ENCODE results near the gene RNF217. TPM values are rescaled to one million over a fixed set of nuclear protein-coding genes. Genes with fewer than 3 reads are reported as not detected.

RNF217 gene
- total RNA-seq, 2 donors from 2014 or later = 24.0 to 28.1 TPM

DNA sequence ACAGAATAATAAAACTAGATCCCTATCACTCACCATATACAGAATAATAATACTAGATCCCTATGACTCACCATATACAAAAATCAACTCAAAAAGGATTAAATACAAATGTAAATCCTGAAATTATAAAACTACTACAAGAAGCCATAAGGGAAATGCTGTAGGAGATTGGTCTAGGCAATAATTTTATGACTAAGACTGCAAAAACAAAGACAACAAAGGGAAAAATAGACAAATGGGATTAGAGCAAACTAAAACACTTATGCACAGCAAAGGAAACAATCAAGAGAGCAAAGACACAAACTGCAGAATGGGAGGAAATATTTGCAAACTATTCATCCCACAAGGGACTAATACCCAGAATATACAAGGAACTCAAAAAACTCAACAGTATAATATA, 4.1 kb upstream of the RNF217 start:
- Mint-ChIP-seq H3K27me3 (ENCODE audit: insufficient read depth) (peaks cover 3% of the 10 kb centered on the region), H3K36me3 (ENCODE audit: low read depth) (no peaks in the 10 kb centered on the region), H3K4me1 (peaks cover 8% of the 10 kb centered on the region), H3K4me3 (no peak overlapping the region), H3K27ac (no peak overlapping the region), H3K9me3 (no peaks in the 10 kb centered on the region)
- Histone ChIP-seq H3K4me3 (ENCODE audit: low read length) (no peak overlapping the region), H3K4me1 (ENCODE audit: control insufficient read depth, insufficient read depth, low read length) (no peaks in the 10 kb centered on the region), H3K27me3 (ENCODE audit: control insufficient read depth, insufficient read depth, low read length, poor library complexity, severe bottlenecking) (peaks cover 6% of the 10 kb centered on the region), H3K27ac (ENCODE audit: low read depth, low read length) (no peak overlapping the region), H3K9ac (ENCODE audit: extremely low read depth, low read length, poor library complexity, severe bottlenecking) (no peak overlapping the region), H3K9me3 (ENCODE audit: control insufficient read depth, low read length) (no peaks in the 10 kb centered on the region), H3K36me3 (ENCODE audit: control insufficient read depth, insufficient read depth, low read length) (no peaks in the 10 kb centered on the region)
- TF ChIP-seq, protein P1, sequence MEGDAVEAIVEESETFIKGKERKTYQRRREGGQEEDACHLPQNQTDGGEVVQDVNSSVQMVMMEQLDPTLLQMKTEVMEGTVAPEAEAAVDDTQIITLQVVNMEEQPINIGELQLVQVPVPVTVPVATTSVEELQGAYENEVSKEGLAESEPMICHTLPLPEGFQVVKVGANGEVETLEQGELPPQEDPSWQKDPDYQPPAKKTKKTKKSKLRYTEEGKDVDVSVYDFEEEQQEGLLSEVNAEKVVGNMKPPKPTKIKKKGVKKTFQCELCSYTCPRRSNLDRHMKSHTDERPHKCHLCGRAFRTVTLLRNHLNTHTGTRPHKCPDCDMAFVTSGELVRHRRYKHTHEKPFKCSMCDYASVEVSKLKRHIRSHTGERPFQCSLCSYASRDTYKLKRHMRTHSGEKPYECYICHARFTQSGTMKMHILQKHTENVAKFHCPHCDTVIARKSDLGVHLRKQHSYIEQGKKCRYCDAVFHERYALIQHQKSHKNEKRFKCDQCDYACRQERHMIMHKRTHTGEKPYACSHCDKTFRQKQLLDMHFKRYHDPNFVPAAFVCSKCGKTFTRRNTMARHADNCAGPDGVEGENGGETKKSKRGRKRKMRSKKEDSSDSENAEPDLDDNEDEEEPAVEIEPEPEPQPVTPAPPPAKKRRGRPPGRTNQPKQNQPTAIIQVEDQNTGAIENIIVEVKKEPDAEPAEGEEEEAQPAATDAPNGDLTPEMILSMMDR (conservative IDR thresholded peaks at IDR 0.05) = no peak
- DNase-seq = no peak

DNA sequence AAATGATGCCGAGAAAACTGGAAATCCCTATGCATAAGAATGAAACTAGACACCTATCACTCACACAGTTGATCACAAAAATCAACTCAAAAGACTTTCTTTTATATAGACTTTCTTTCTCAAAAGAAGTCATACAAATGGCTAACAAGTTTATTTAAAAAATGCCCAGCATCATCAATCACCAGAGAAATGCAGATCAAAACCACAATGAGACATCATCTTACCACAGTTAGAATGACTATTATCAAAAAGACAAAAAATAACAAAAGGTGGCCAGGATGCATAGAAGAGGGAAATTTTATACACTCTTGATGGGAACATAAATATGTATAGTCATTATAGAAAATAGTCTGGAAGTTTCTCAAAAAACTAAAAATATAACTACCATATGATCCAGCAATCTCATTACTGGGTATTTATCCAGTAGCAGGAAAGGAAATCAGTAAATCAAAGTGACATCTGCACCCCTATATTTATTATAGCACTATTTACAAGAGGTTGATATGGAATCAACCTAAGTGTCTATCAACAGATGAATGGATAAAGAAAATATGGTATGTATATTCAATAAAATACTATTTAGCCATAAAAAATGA, 3.4 kb upstream of the RNF217 start:
- no peaks in the 10 kb centered on the region for H3K9me3 ChIP-seq (ENCODE audit: control insufficient read depth, low read length)
- Mint-ChIP-seq H3K27me3 (ENCODE audit: insufficient read depth) (peaks cover 3% of the 10 kb centered on the region), H3K4me1 (peaks cover 8% of the 10 kb centered on the region), H3K36me3 (ENCODE audit: low read depth) (no peaks in the 10 kb centered on the region), H3K27ac (no peak overlapping the region), H3K4me3 (no peak overlapping the region), H3K9me3 (no peaks in the 10 kb centered on the region)
- H3K4me3 ChIP-seq (ENCODE audit: low read length) = no peak overlapping the region
- no peaks in the 10 kb centered on the region for H3K36me3 ChIP-seq (ENCODE audit: control insufficient read depth, insufficient read depth, low read length)
- TF ChIP-seq, protein P1 (conservative IDR thresholded peaks at IDR 0.05) = no peak
- H3K9ac ChIP-seq (ENCODE audit: extremely low read depth, low read length, poor library complexity, severe bottlenecking) = no peak overlapping the region
- no peak for DNase-seq
- 87 to 90% methylated on average over 1 of the region's 1 CpG for WGBS, 2 experiments (ENCODE audit: insufficient coverage in 1 of 2, insufficient read length in 1 of 2)
- H3K27ac ChIP-seq (ENCODE audit: low read depth, low read length) = no peak overlapping the region
- no peaks in the 10 kb centered on the region for H3K4me1 ChIP-seq (ENCODE audit: control insufficient read depth, insufficient read depth, low read length)
- peaks cover 6% of the 10 kb centered on the region for H3K27me3 ChIP-seq (ENCODE audit: control insufficient read depth, insufficient read depth, low read length, poor library complexity, severe bottlenecking)

DNA sequence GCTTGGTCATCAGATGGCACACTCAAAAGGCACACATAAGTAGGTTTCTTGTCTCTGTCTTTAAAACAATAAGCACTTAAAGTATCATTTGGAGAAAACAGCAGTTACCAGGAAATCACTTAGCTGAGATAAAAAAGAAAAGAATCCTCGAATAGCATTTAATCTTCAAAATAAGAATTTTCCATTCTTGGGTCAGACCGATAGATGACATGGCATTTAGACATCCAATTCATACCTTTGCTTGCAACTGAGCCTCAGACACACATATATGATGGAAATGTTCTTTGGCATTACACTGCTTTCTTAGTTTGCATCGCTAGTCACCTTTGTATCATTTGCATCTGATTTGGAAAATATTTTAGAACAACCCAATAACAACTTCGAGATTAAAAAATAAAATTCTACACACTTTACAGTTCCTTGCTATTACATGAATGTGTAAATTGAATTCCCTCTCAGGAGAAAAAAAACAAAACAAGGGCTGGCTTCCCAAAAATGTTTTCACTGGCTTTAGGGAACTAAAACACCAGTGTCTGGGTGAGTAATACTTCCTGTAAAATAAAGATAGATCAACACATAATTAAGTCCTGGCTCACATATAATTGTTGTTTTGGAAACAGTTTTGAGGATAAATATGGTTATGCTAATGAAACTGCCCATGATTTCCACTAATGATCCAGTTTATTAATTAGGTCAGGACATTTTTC, 1.3 kb upstream of the RNF217 start:
- peak overlapping the region; percentile 81 for H3K4me3 Mint-ChIP-seq
- 84 to 100% methylated on average over 2 to 4 of the region's 4 CpGs for WGBS, 2 experiments (ENCODE audit: insufficient coverage in 1 of 2, insufficient read length in 1 of 2)
- no peaks in the 10 kb centered on the region for H3K9me3 Mint-ChIP-seq
- Histone ChIP-seq H3K36me3 (ENCODE audit: control insufficient read depth, insufficient read depth, low read length) (no peaks in the 10 kb centered on the region), H3K4me1 (ENCODE audit: control insufficient read depth, insufficient read depth, low read length) (no peaks in the 10 kb centered on the region), H3K27ac (ENCODE audit: low read depth, low read length) (no peak overlapping the region), H3K9ac (ENCODE audit: extremely low read depth, low read length, poor library complexity, severe bottlenecking) (no peak overlapping the region), H3K27me3 (ENCODE audit: control insufficient read depth, insufficient read depth, low read length, poor library complexity, severe bottlenecking) (peaks cover 6% of the 10 kb centered on the region), H3K4me3 (ENCODE audit: low read length) (peak overlapping the region; percentile 82), H3K9me3 (ENCODE audit: control insufficient read depth, low read length) (no peaks in the 10 kb centered on the region)
- TF ChIP-seq, protein P1 (conservative IDR thresholded peaks at IDR 0.05) = no peak
- H3K27me3 Mint-ChIP-seq (ENCODE audit: insufficient read depth) = peaks cover 3% of the 10 kb centered on the region
- DNase-seq = no peak
- H3K27ac Mint-ChIP-seq = no peak overlapping the region
- H3K36me3 Mint-ChIP-seq (ENCODE audit: low read depth) = peaks cover 6% of the 10 kb centered on the region
- peaks cover 22% of the 10 kb centered on the region for H3K4me1 Mint-ChIP-seq
